Measurements from ENCODE around the gene MYMK. TPM values are rescaled to one million over a fixed set of nuclear protein-coding genes. Genes with fewer than 3 reads are reported as not detected.

Gene MYMK
- total RNA-seq, 1 donor from 2014 or later = not detected

DNA sequence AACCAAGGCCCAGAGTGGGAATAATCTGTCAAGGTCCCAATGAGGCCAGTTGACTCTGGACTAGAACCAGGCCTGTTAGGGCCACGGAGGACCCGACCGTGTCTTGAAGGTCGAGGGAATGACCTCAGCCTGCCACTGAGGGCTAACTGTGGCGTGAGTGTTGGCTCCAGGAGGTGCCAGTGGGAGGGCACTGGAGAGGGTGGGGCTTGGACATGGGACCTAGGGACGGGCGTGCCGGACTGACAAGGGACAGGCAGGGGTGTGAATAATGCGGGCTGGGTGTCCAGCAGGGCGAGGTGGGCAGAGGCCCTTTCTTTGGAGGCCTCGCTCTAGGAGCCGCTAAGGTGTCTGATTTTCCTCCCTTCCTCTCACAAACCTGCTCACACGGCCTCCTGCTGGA lies 17.2 kb upstream of the MYMK start:
- Histone ChIP-seq H3K4me1 (peaks cover 19% of the 10 kb centered on the region), H3K27ac (no peak overlapping the region)
- intact Hi-C loops (cut with DNase I) = loop anchor here (5.0 kb wide), 1 partner anchor 330 kb away; no protein-coding TSS in a partner anchor

DNA sequence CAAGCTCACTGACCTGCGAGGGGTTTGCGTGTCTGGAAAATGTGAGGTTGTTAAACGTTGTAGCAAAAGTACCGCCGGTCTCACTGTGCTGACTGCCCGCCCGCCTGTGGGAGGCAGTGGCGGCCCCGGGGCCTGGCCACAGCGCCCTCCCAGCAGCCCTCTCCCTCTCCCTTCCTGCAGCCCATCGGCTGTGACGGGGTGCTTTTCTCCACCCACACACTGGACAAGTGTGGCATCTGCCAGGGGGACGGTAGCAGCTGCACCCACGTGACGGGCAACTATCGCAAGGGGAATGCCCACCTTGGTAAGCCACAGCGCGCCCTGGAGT lies 15.9 kb upstream of the MYMK start:
- Histone ChIP-seq H3K4me1 (peaks cover 19% of the 10 kb centered on the region), H3K4me3 (no peak overlapping the region), H3K9me3 (no peaks in the 10 kb centered on the region), H3K27me3 (no peaks in the 10 kb centered on the region), H3K27ac (no peak overlapping the region), H3K36me3 (no peaks in the 10 kb centered on the region)
- intact Hi-C loops (cut with DNase I) = loop anchor here (5.0 kb wide), 1 partner anchor 332 kb away; no protein-coding TSS in a partner anchor
- TF ChIP-seq POLR2AphosphoS5 (IDR thresholded peaks at IDR 0.05; ENCODE audit: insufficient read depth in 1 of 2, low read depth in 1 of 2) (no peak), CTCF (IDR thresholded peaks at IDR 0.05) (no peak), POLR2A (IDR thresholded peaks at IDR 0.05) (no peak)
- no peak for DNase-seq (ENCODE audit: extremely low spot score in 2 of 2)

More for the DNA sequence above, 17.2 kb upstream of the MYMK start:
- TF ChIP-seq POLR2AphosphoS5 (IDR thresholded peaks at IDR 0.05; ENCODE audit: insufficient read depth in 1 of 2, low read depth in 1 of 2) = no peak
- TF ChIP-seq CTCF (IDR thresholded peaks at IDR 0.05) = no peak
- TF ChIP-seq POLR2A (IDR thresholded peaks at IDR 0.05) = no peak
- H3K36me3 ChIP-seq = no peaks in the 10 kb centered on the region
- H3K9me3 ChIP-seq = no peaks in the 10 kb centered on the region
- no peaks in the 10 kb centered on the region for H3K27me3 ChIP-seq
- H3K4me3 ChIP-seq = no peak overlapping the region
- DNase-seq (ENCODE audit: extremely low spot score in 2 of 2) = no peak

DNA sequence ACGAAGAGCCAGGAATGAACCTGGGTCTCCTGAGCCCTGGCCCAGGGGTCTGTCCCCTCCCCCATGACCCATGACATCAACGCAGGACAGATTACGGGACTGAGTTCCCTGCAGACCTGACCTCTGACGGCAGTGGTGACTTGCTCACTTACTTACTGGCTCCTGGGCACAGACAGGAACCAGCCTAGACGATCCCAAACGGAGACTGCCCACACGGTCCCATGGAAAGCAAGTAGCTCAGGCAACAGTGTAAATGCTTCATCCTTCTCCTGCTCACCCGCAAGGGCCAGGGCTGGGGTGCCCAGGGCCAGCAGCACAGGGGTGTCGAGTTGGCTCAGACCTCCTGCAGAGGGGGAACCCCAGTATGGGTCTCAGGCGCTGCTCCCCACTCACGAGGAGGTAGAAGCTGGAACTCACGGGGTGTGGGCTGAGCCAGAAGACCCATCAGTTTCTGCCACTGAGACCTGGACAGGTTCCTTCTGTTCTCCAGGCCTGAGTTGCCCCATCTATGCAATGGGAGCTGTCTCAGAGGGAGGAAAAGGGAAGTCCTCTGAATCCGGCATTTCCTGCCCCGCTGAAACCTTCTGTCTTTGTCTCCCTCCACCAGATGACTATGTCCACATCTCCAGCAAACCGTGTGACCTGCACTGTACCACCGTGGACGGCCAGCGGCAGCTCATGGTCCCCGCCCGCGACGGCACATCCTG lies 15.4 kb upstream of the MYMK start:
- intact Hi-C loops (cut with DNase I) = loop anchor here (5.0 to 10.0 kb wide), 2 partner anchors 175 to 332 kb away; no protein-coding TSS in a partner anchor
- no peaks in the 10 kb centered on the region for H3K36me3 ChIP-seq
- no peak overlapping the region for H3K27ac ChIP-seq
- H3K27me3 ChIP-seq = no peaks in the 10 kb centered on the region
- DNase-seq (ENCODE audit: extremely low spot score in 2 of 2) = no peak
- H3K9me3 ChIP-seq = no peaks in the 10 kb centered on the region
- TF ChIP-seq POLR2AphosphoS5 (IDR thresholded peaks at IDR 0.05; ENCODE audit: insufficient read depth in 1 of 2, low read depth in 1 of 2) = no peak
- no peak for TF ChIP-seq POLR2A (IDR thresholded peaks at IDR 0.05)
- TF ChIP-seq CTCF (IDR thresholded peaks at IDR 0.05) = no peak
- H3K4me1 ChIP-seq = peaks cover 25% of the 10 kb centered on the region
- H3K4me3 ChIP-seq = peak overlapping the region; percentile 26 to 38

DNA sequence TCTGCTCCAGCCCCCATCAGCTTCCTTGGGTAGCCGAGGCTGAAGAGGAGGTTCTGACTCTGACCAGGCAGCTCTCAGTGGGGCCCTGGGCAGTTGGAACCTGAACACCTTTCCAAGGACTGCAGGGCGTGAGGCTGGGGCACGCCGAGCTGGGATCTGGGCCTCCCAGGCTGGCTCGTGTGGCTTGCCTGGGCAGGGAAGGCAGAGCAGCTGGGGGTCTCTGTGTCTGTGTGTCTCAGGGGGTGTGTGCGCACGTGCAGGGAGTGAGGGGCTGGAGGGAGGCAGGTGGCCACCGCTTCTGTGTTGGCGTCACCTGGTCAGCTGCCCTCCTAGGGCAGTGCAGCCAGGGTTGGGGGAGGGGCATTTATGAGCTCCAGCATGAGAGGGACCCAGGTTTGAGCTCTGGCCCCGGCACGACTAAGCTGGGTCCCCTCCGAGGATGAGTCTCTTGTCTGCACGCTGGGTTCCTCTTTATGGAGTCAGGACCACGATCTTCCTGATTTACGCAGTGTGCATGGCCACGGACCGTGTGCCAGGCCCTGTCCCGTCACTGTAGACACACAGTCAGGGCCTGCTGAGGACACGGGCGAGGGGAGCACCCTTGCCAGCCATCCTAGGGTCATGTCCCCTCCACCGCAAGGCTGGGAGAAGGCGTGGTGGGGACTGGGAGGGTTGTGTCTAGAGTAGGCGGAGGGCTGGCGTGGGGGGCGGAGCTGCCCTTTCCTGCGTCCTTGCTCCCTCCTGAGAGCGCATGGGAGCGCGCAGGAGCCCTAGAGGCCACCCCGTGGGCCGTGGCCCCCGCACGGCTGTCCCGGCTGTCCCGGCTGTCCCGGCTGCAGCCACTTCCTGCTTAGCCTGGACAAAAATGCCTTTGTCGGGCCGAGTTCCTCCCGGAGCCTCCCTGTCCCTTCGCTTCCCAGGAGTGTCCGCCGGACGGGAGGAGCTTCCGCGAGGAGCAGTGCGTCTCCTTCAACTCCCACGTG lies 14.4 kb upstream of the MYMK start:
- intact Hi-C loops (cut with DNase I) = loop anchor here (10.0 kb wide), 1 partner anchor 176 kb away; no protein-coding TSS in a partner anchor
- peak overlapping the region; percentile 26 to 38 for H3K4me3 ChIP-seq
- no peak overlapping the region for H3K27ac ChIP-seq
- H3K36me3 ChIP-seq = no peaks in the 10 kb centered on the region
- TF ChIP-seq CTCF (IDR thresholded peaks at IDR 0.05) (no peak), POLR2A (IDR thresholded peaks at IDR 0.05) (no peak), POLR2AphosphoS5 (IDR thresholded peaks at IDR 0.05; ENCODE audit: insufficient read depth in 1 of 2, low read depth in 1 of 2) (no peak)
- H3K4me1 ChIP-seq = peaks cover 35% of the 10 kb centered on the region
- no peaks in the 10 kb centered on the region for H3K27me3 ChIP-seq
- DNase-seq (ENCODE audit: extremely low spot score in 2 of 2) = no peak
- no peaks in the 10 kb centered on the region for H3K9me3 ChIP-seq
